MCF 10A (cell line): ENCODE measurements around the gene AOC1. TPM values are rescaled to one million over a fixed set of nuclear protein-coding genes. Genes with fewer than 3 reads are reported as not detected.

ENCODE experiments used
- BruUV-seq: library from RNA; stranded (reverse); fragments of 400-500 nt; replicated peaks from 2 replicates; lab custom pipeline; 2021; lab: Mats Ljungman, UMichigan
- CTCF ChIA-PET: fragments of 300-600 bp; sonication (Branson Sonifier 250); formaldehyde crosslinking; extraction: SDS; loops from one replicate; lab custom pipeline; 2021; ENCODE audit warnings: antibody characterized with exemption, inconsistent platforms; lab: Yijun Ruan, JAX
- POLR2A ChIA-PET: fragments of 300-600, 350-650 bp; sonication (Branson Sonifier 250); formaldehyde crosslinking; extraction: SDS; loops from one replicate; lab custom pipeline; 2020; ENCODE audit warnings: antibody characterized with exemption, inconsistent platforms; lab: Yijun Ruan, JAX
- DNase-seq: peaks from one replicate; pipeline ENCODE4 v3.0.0-alpha.2; 2018; ENCODE audit not compliant: unreplicated experiment
- H3K27ac Mint-ChIP-seq: one replicate; pipeline ENCODE4 v1.8.0; 2022; ENCODE audit warnings: mild to moderate bottlenecking, low read depth, mixed read lengths; ENCODE audit not compliant: unreplicated experiment
- H3K27me3 Mint-ChIP-seq: one replicate; pipeline ENCODE4 v1.8.0; 2022; ENCODE audit warnings: mixed read lengths; ENCODE audit not compliant: insufficient read depth, unreplicated experiment
- H3K36me3 Mint-ChIP-seq: one replicate; pipeline ENCODE4 v1.8.0; 2022; ENCODE audit warnings: mild to moderate bottlenecking, moderate library complexity, mixed read lengths; ENCODE audit not compliant: insufficient read depth, unreplicated experiment
- H3K4me1 Mint-ChIP-seq: one replicate; pipeline ENCODE4 v1.8.0; 2022; ENCODE audit warnings: mixed read lengths; ENCODE audit not compliant: insufficient read depth, unreplicated experiment
- H3K4me3 Mint-ChIP-seq: one replicate; pipeline ENCODE4 v1.8.0; 2022; ENCODE audit warnings: mild to moderate bottlenecking, moderate library complexity, mixed read lengths; ENCODE audit not compliant: unreplicated experiment
- H3K9me3 Mint-ChIP-seq: one replicate; pipeline ENCODE4 v1.8.0; 2022; ENCODE audit warnings: mixed read lengths; ENCODE audit not compliant: unreplicated experiment
- intact Hi-C: fragments of 100-400 bp; cut with micrococcal nuclease; formaldehyde crosslinking; loops from 2 replicates; pipeline ENCODE4 v1.14.1; 2022
- total RNA-seq: library from RNA; stranded (reverse); gene quantifications from 2 replicates; pipeline ENCODE4 v1.2.3, GENCODE V29; 2022
- TF ChIP-seq, protein P1 (sequence below): fragments of 200-600 bp; IDR thresholded peaks from one replicate; pipeline ENCODE4 v1.8.0; 2022; ENCODE audit warnings: antibody characterized with exemption, mild to moderate bottlenecking; ENCODE audit not compliant: unreplicated experiment

AOC1 gene
- total RNA-seq, 1 experiment from 2014 or later, result 0.23 TPM

- TF ChIP-seq, protein P1, sequence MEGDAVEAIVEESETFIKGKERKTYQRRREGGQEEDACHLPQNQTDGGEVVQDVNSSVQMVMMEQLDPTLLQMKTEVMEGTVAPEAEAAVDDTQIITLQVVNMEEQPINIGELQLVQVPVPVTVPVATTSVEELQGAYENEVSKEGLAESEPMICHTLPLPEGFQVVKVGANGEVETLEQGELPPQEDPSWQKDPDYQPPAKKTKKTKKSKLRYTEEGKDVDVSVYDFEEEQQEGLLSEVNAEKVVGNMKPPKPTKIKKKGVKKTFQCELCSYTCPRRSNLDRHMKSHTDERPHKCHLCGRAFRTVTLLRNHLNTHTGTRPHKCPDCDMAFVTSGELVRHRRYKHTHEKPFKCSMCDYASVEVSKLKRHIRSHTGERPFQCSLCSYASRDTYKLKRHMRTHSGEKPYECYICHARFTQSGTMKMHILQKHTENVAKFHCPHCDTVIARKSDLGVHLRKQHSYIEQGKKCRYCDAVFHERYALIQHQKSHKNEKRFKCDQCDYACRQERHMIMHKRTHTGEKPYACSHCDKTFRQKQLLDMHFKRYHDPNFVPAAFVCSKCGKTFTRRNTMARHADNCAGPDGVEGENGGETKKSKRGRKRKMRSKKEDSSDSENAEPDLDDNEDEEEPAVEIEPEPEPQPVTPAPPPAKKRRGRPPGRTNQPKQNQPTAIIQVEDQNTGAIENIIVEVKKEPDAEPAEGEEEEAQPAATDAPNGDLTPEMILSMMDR, result no peak
- H3K27ac Mint-ChIP-seq, result no peak overlapping the region
- intact Hi-C loops, result no loop called here
- H3K36me3 Mint-ChIP-seq, result no peaks in the 10 kb centered on the region
- H3K27me3 Mint-ChIP-seq, result peaks cover 29% of the 10 kb centered on the region
- H3K9me3 Mint-ChIP-seq, result no peaks in the 10 kb centered on the region
- no peak overlapping the region for H3K4me3 Mint-ChIP-seq
- CTCF ChIA-PET, result interaction anchor here (0.9 to 2.1 kb wide), 2 partner anchors 9 to 18 kb away, joined by 3 to 7 read pairs; no protein-coding TSS in a partner anchor
- peaks cover 8% of the 10 kb centered on the region for H3K4me1 Mint-ChIP-seq
- POLR2A ChIA-PET, result no interaction called here
- BruUV-seq, result no TSS peak
- DNase-seq, result no peak
Measured at GRCh38 chr7:150860291-150860977, 8.1 kb downstream of the AOC1 start.

DNA sequence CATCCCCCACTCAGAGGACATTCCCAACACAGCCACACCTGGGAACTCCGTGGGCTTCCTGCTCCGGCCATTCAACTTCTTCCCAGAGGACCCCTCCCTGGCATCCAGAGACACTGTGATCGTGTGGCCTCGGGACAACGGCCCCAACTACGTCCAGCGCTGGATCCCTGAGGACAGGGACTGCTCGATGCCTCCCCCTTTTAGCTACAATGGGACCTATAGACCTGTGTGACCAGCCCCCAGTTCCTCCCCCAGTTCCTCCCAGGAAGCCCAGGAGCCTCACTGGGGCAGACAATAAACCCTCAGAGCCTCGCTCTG is 8.6 kb downstream of the AOC1 start:
- H3K4me3 Mint-ChIP-seq, result no peak overlapping the region
- BruUV-seq, result no TSS peak
- TF ChIP-seq, protein P1, result no peak
- H3K36me3 Mint-ChIP-seq, result no peaks in the 10 kb centered on the region
- CTCF ChIA-PET, result interaction anchor here (0.7 to 0.9 kb wide), 2 partner anchors 9 to 82 kb away, joined by 3 read pairs; no protein-coding TSS in a partner anchor
- POLR2A ChIA-PET, result no interaction called here
- H3K27ac Mint-ChIP-seq, result no peak overlapping the region
- intact Hi-C loops, result no loop called here
- H3K9me3 Mint-ChIP-seq, result no peaks in the 10 kb centered on the region
- no peak for DNase-seq
- peaks cover 34% of the 10 kb centered on the region for H3K27me3 Mint-ChIP-seq
- H3K4me1 Mint-ChIP-seq, result peaks cover 3% of the 10 kb centered on the region

DNA sequence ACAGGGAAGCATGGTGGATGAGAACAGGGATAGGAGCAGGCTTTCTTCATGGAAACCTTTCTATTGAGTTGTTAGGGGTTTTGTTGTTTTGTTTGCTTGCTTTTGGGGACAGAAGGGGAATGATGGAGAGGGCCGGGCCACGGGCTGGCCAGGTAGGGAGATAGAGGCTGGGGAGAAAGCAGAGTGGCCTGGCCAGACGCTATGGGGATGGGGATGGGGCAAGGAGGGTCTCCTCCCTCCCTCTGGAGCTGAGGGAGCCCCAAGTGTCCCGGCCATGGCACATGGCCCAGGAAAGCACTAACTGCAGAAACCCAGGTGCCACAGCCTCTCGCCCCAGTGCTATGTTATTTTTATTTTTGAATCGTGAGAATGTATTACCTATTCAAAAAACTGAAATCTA is 10.0 kb downstream of the AOC1 start:
- H3K9me3 Mint-ChIP-seq, result no peaks in the 10 kb centered on the region
- ChIA-PET POLR2A (no interaction called here), CTCF (no interaction called here)
- no peak for DNase-seq
- BruUV-seq, result no TSS peak
- TF ChIP-seq, protein P1, result no peak
- no peaks in the 10 kb centered on the region for H3K36me3 Mint-ChIP-seq
- H3K27me3 Mint-ChIP-seq, result peaks cover 49% of the 10 kb centered on the region
- no peak overlapping the region for H3K27ac Mint-ChIP-seq
- H3K4me3 Mint-ChIP-seq, result no peak overlapping the region
- intact Hi-C loops, result no loop called here
- no peaks in the 10 kb centered on the region for H3K4me1 Mint-ChIP-seq

DNA sequence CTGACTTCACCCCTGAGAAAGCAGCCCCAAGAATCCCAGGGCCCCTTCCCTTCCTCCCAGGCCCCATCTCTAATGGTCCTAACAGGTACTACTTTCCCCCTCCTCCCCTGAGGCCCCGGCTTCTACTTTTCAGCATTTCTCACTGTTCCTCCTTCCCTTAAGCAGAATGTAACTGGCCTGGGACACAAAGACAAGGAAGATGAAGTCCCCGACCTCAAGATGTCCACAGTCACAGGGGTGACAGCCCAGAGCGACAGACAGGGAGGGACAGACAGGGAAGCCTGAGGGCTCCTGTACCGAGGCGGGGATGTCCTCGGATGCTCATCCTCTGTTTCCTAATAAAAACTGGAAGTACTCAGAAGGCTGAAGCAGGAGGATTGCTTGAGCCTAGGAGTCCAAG is 11.6 kb downstream of the AOC1 start:
- BruUV-seq, result no TSS peak
- Mint-ChIP-seq H3K27me3 (peaks cover 65% of the 10 kb centered on the region), H3K4me1 (no peaks in the 10 kb centered on the region), H3K9me3 (no peaks in the 10 kb centered on the region), H3K36me3 (no peaks in the 10 kb centered on the region), H3K27ac (no peak overlapping the region), H3K4me3 (no peak overlapping the region)
- TF ChIP-seq, protein P1, result no peak
- DNase-seq, result no peak
- POLR2A ChIA-PET, result no interaction called here
- CTCF ChIA-PET, result no interaction called here
- intact Hi-C loops, result no loop called here
